ENCODE measurements around the gene PARD3.
"Not testable (repeated sequence)": the region's sequence is repeated elsewhere in the genome, so short reads cannot be mapped to it uniquely, and the experiment has no call there.

Gene PARD3

GRCh38 chr10:34797155-34797554, 17.9 kb downstream of the PARD3 start:
- DNase-seq (ENCODE audit: low read depth in 2 of 2): no peak

- DNase-seq (ENCODE audit: low read depth in 2 of 2): no peak
Observed at GRCh38 chr10:34796133-34796532, 19.0 kb downstream of the PARD3 start.

- no peak for DNase-seq (ENCODE audit: low read depth in 2 of 2)
Observed at GRCh38 chr10:34795334-34795733, 19.8 kb downstream of the PARD3 start.

GRCh38 chr10:34794835-34795234, 20.3 kb downstream of the PARD3 start:
- no peak for DNase-seq (ENCODE audit: low read depth in 2 of 2)

GRCh38 chr10:34793581-34793980, 21.5 kb downstream of the PARD3 start:
- not testable (repeated sequence) for DNase-seq (ENCODE audit: low read depth in 2 of 2)

- DNase-seq (ENCODE audit: low read depth in 2 of 2): no peak
Observed at GRCh38 chr10:34792881-34793280, 22.2 kb downstream of the PARD3 start.

- no peak for DNase-seq (ENCODE audit: low read depth in 2 of 2)
Observed at GRCh38 chr10:34791947-34792346, 23.1 kb downstream of the PARD3 start.

- DNase-seq (ENCODE audit: low read depth in 2 of 2): no peak
Observed at GRCh38 chr10:34791228-34791627, 23.9 kb downstream of the PARD3 start.

- no peak for DNase-seq (ENCODE audit: low read depth in 2 of 2)
Observed at GRCh38 chr10:34789966-34790506, 25.1 kb downstream of the PARD3 start.

GRCh38 chr10:34786464-34786863, 28.6 kb downstream of the PARD3 start:
- no peak for DNase-seq (ENCODE audit: low read depth in 2 of 2)

GRCh38 chr10:34781711-34782110, 33.4 kb downstream of the PARD3 start:
- DNase-seq (ENCODE audit: low read depth in 2 of 2): no peak

- no peak for DNase-seq (ENCODE audit: low read depth in 2 of 2)
Observed at GRCh38 chr10:34780818-34781380, 34.2 kb downstream of the PARD3 start.

- no peak for DNase-seq (ENCODE audit: low read depth in 2 of 2)
Observed at GRCh38 chr10:34778237-34778636, 36.9 kb downstream of the PARD3 start.

- no peak for DNase-seq (ENCODE audit: low read depth in 2 of 2)
Observed at GRCh38 chr10:34776090-34776690, 38.9 kb downstream of the PARD3 start.

- no peak for DNase-seq (ENCODE audit: low read depth in 2 of 2)
Observed at GRCh38 chr10:34775044-34775637, 40.0 kb downstream of the PARD3 start.

GRCh38 chr10:34773636-34774630, 41.2 kb downstream of the PARD3 start:
- no peak for DNase-seq (ENCODE audit: low read depth in 2 of 2)

- DNase-seq (ENCODE audit: low read depth in 2 of 2): no peak
Observed at GRCh38 chr10:34771525-34771924, 43.6 kb downstream of the PARD3 start.

GRCh38 chr10:34771106-34771505, 44.0 kb downstream of the PARD3 start:
- no peak for DNase-seq (ENCODE audit: low read depth in 2 of 2)

GRCh38 chr10:34769899-34770298, 45.2 kb downstream of the PARD3 start:
- DNase-seq (ENCODE audit: low read depth in 2 of 2): no peak

- DNase-seq (ENCODE audit: low read depth in 2 of 2): no peak
Observed at GRCh38 chr10:34768972-34769330, 46.1 kb downstream of the PARD3 start.

GRCh38 chr10:34768261-34768971, 46.7 kb downstream of the PARD3 start:
- no peak for DNase-seq (ENCODE audit: low read depth in 2 of 2)
